K562 (cell line): ENCODE data around the gene SMG9. TPM values are rescaled to one million over a fixed set of nuclear protein-coding genes. Genes with fewer than 3 reads are reported as not detected.

ENCODE experiments used
- ATF1 ChIP-seq, 2 experiments: fragments of 450-650 bp in 1 of 2; IDR thresholded peaks; 2 replicates each; pipeline ENCODE4 v1.6.1; 2016; ENCODE audit warnings: missing compliant biosample characterization in 1 of 2, missing genetic modification characterization in 1 of 2
- ATF3 ChIP-seq, 2 experiments: fragments of 450-650 bp in 1 of 2; sonication (generic) in 1 of 2; formaldehyde crosslinking in 1 of 2; IDR thresholded peaks in 1 of 2; conservative IDR thresholded peaks in 1 of 2; 2 replicates each; pipeline versions ENCODE4 v1.6.1 to v1.8.1; 2016 to 2023; ENCODE audit warnings: mild to moderate bottlenecking in 2 of 2, moderate library complexity in 2 of 2, inconsistent platforms in 1 of 2, missing genetic modification reagents in 1 of 2
- ATF7 ChIP-seq: fragments of 450-650 bp; IDR thresholded peaks from 2 replicates; pipeline ENCODE4 v1.7.1; 2014; ENCODE audit warnings: mild to moderate bottlenecking, moderate library complexity
- CBFA2T3 ChIP-seq: fragments of 450-650 bp; IDR thresholded peaks from 2 replicates; pipeline ENCODE4 v1.6.1; 2017
- CEBPB ChIP-seq: fragments of 450-650 bp; IDR thresholded peaks from 2 replicates; pipeline ENCODE4 v1.6.1; 2016; ENCODE audit warnings: missing genetic modification characterization, missing compliant biosample characterization
- CREB1 ChIP-seq, 2 experiments: sonication (generic) in 1 of 2; formaldehyde crosslinking in 1 of 2; IDR thresholded peaks; 2 replicates each; pipeline versions ENCODE4 v1.6.1 to v1.8.0; 2012 to 2022; ENCODE audit warnings: inconsistent platforms in 1 of 2, mild to moderate bottlenecking in 1 of 2, missing genetic modification reagents in 1 of 2, moderate library complexity in 1 of 2
- FOXA1 ChIP-seq: fragments of 450-650 bp; IDR thresholded peaks from 2 replicates; pipeline ENCODE4 v1.6.1; 2016; ENCODE audit warnings: mild to moderate bottlenecking, borderline replicate concordance
- HDAC1 ChIP-seq, 2 experiments: fragments of 450-650 bp; IDR thresholded peaks; 2 replicates each; pipeline ENCODE4 v1.6.1; 2016 to 2017; ENCODE audit warnings: inconsistent platforms in 1 of 2, mild to moderate bottlenecking in 1 of 2, moderate library complexity in 1 of 2
- HDAC2 ChIP-seq: fragments of 450-650 bp; IDR thresholded peaks from 2 replicates; pipeline ENCODE4 v1.6.1; 2016; ENCODE audit warnings: mild to moderate bottlenecking
- JUNB ChIP-seq: fragments of 450-650 bp; formaldehyde crosslinking; conservative IDR thresholded peaks from 2 replicates; pipeline ENCODE4 v1.4.0; 2020; ENCODE audit warnings: mild to moderate bottlenecking
- JUND ChIP-seq, 2 experiments: IDR thresholded peaks; 2 replicates in 1 of 2; 3 replicates in 1 of 2; pipeline ENCODE4 v1.6.1; 2011; ENCODE audit warnings: borderline replicate concordance in 2 of 2, low read depth in 2 of 2, low read length in 2 of 2, improper control_type of control experiment in 1 of 2, missing biosample characterization in 1 of 2, missing genetic modification characterization in 1 of 2, missing genetic modification reagents in 1 of 2
- KDM1A ChIP-seq, 2 experiments: fragments of 450-650 bp; IDR thresholded peaks; 2 replicates each; pipeline ENCODE4 v1.6.1; 2016; ENCODE audit warnings: mild to moderate bottlenecking in 2 of 2
- MYNN ChIP-seq, 2 experiments: sonication (generic); formaldehyde crosslinking in 1 of 2; IDR thresholded peaks; 2 replicates each; pipeline versions ENCODE4 v1.5.0 to v1.6.1; 2016 to 2020; ENCODE audit warnings: antibody characterized with exemption in 1 of 2, missing genetic modification reagents in 1 of 2
- NRF1 ChIP-seq, 2 experiments: fragments of 450-650 bp; IDR thresholded peaks in 1 of 2; conservative IDR thresholded peaks in 1 of 2; 2 replicates each; pipeline ENCODE4 v1.6.1; 2014; ENCODE audit warnings: mild to moderate bottlenecking in 2 of 2
- RCOR1 ChIP-seq, 2 experiments: IDR thresholded peaks; 2 replicates each; pipeline ENCODE4 v1.6.1; 2012; ENCODE audit warnings: low read depth in 2 of 2, low read length in 2 of 2, borderline replicate concordance in 1 of 2, improper control_type of control experiment in 1 of 2
- SAP30 ChIP-seq: fragments of 200-600 bp; sonication (generic); IDR thresholded peaks from 2 replicates; pipeline ENCODE4 v1.6.1; 2012; ENCODE audit warnings: borderline replicate concordance, low read depth, mild to moderate bottlenecking, moderate library complexity, low read length, control low read depth, inconsistent platforms; ENCODE audit not compliant: insufficient read depth, poor library complexity, severe bottlenecking
- SMAD2 ChIP-seq: fragments of 150-350 bp; IDR thresholded peaks from 2 replicates; pipeline ENCODE4 v1.6.1; 2014; ENCODE audit warnings: low read depth, mild to moderate bottlenecking, low read length
- SMAD3 ChIP-seq: fragments of 450-650 bp; formaldehyde crosslinking; conservative IDR thresholded peaks from 2 replicates; pipeline ENCODE4 v1.4.0; 2020; ENCODE audit warnings: mild to moderate bottlenecking
- TCFL5 ChIP-seq: fragments of 250-450 bp; sonication (Bioruptor Pico); conservative IDR thresholded peaks from 2 replicates; pipeline ENCODE4 v1.6.1; 2021; ENCODE audit warnings: mild to moderate bottlenecking, moderate library complexity, matching md5 sums
- YY1 ChIP-seq, 3 experiments: IDR thresholded peaks; 2 replicates each; pipeline ENCODE4 v1.6.1; 2011; ENCODE audit warnings: low read length in 2 of 3, mild to moderate bottlenecking in 2 of 3, moderate library complexity in 2 of 3, borderline replicate concordance in 1 of 3, control low read depth in 1 of 3, low read depth in 1 of 3; ENCODE audit not compliant: insufficient read depth in 3 of 3, insufficient replicate concordance in 2 of 3, control insufficient read depth in 1 of 3, insufficient read length in 1 of 3; ENCODE audit errors: extremely low read depth in 1 of 3
- ZNF24 ChIP-seq: fragments of 450-650 bp; IDR thresholded peaks from 2 replicates; pipeline ENCODE4 v1.6.1; 2016
- polyA plus RNA-seq, 8 experiments: library from polyadenylated mRNA; depleted of rRNA in 4 of 8; stranded (reverse) in 5 of 8; unstranded in 3 of 8; fragments of >200 nt; fragmentation: Nextera tagmentation in 2 of 8; fragmentation: Illumina TruSeq in 1 of 8; extraction: Ambion mirVana in 2 of 8; extraction: Trizol in 1 of 8; gene quantifications; 2 replicates each; pipeline versions ENCODE4 v1.2.1 to v1.2.3, GENCODE V29; 2011 to 2014; ENCODE audit warnings: inconsistent platforms in 1 of 8, missing spikeins in 1 of 8
- total RNA-seq, 7 experiments: library from RNA; depleted of rRNA in 6 of 7; stranded (reverse); fragments of >200 nt in 6 of 7; fragmentation: Illumina TruSeq in 2 of 7; extraction: Trizol in 2 of 7; gene quantifications; 2 replicates each; pipeline versions ENCODE4 v1.2.1 to v1.2.3, GENCODE V29; 2011 to 2021; ENCODE audit warnings: low replicate concordance in 1 of 7
- TF ChIP-seq, protein P1 (sequence below): fragments of 450-650 bp; IDR thresholded peaks from 2 replicates; pipeline ENCODE4 v1.6.1; 2016
- TF ChIP-seq, protein P2 (sequence below): fragments of 450-650 bp; formaldehyde crosslinking; IDR thresholded peaks from 2 replicates; pipeline ENCODE4 v1.4.0; 2022; ENCODE audit warnings: missing genetic modification characterization

SMG9 gene
- total and polyA plus RNA-seq, 9 of the 15 experiments (the other 6 are each of a cell fraction or from before 2014, with no cell fraction given) = 1.7 to 79.7 (median 40.2) TPM

- no peak for TF ChIP-seq ATF1 (CRISPR knock-in tag; IDR thresholded peaks at IDR 0.05)
- TF ChIP-seq ATF1 (tag; IDR thresholded peaks at IDR 0.05) = peak; percentile 74
- TF ChIP-seq HDAC2 = 0 out of 2 replicates have a peak, but pooled peaks have one; percentile 41
- TF ChIP-seq SMAD3 = peak; percentile 25; the same call in 1 of the 2 replicates
- no peak for TF ChIP-seq TCFL5 (CRISPR knock-in tag)
- no peak for TF ChIP-seq SAP30
- TF ChIP-seq CBFA2T3 = no peak; the same call in 1 of the 2 replicates
- TF ChIP-seq YY1 (IDR thresholded peaks at IDR 0.05; ENCODE audit: borderline replicate concordance in 1 of 3, control insufficient read depth in 1 of 3, extremely low read depth in 1 of 3, insufficient read depth in 3 of 3, insufficient read length in 1 of 3, insufficient replicate concordance in 2 of 3, low read depth in 1 of 3, low read length in 2 of 3) = peak in 1 of 3 experiments; percentile 20
- no peak for TF ChIP-seq SMAD2
- peak; percentile 63 to 72 for TF ChIP-seq KDM1A (IDR thresholded peaks at IDR 0.05)
- TF ChIP-seq ATF3 (IDR thresholded peaks at IDR 0.05) = peak; percentile 83
- TF ChIP-seq ATF3 (CRISPR knock-in tag; conservative IDR thresholded peaks at IDR 0.05) = no peak
- peak; percentile 93 for TF ChIP-seq CEBPB (tag)
- peak; percentile 94 for TF ChIP-seq ATF7
- TF ChIP-seq CREB1 (IDR thresholded peaks at IDR 0.05) = no peak
- 0 out of 2 replicates have a peak, but pooled peaks have one; percentile 26 for TF ChIP-seq CREB1 (CRISPR knock-in tag; IDR thresholded peaks at IDR 0.05)
- TF ChIP-seq, protein P1, sequence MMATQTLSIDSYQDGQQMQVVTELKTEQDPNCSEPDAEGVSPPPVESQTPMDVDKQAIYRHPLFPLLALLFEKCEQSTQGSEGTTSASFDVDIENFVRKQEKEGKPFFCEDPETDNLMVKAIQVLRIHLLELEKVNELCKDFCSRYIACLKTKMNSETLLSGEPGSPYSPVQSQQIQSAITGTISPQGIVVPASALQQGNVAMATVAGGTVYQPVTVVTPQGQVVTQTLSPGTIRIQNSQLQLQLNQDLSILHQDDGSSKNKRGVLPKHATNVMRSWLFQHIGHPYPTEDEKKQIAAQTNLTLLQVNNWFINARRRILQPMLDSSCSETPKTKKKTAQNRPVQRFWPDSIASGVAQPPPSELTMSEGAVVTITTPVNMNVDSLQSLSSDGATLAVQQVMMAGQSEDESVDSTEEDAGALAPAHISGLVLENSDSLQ = peak; percentile 58
- TF ChIP-seq JUND (IDR thresholded peaks at IDR 0.05; ENCODE audit: borderline replicate concordance, low read depth, low read length) = peak; percentile 71
- TF ChIP-seq JUND (tag; IDR thresholded peaks at IDR 0.05; ENCODE audit: borderline replicate concordance, low read depth, low read length) = 0 out of 3 replicates have a peak, but pooled peaks have one; percentile 42
- TF ChIP-seq, protein P2, sequence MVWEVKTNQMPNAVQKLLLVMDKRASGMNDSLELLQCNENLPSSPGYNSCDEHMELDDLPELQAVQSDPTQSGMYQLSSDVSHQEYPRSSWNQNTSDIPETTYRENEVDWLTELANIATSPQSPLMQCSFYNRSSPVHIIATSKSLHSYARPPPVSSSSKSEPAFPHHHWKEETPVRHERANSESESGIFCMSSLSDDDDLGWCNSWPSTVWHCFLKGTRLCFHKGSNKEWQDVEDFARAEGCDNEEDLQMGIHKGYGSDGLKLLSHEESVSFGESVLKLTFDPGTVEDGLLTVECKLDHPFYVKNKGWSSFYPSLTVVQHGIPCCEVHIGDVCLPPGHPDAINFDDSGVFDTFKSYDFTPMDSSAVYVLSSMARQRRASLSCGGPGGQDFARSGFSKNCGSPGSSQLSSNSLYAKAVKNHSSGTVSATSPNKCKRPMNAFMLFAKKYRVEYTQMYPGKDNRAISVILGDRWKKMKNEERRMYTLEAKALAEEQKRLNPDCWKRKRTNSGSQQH (CRISPR knock-in tag) = no peak
- TF ChIP-seq MYNN (IDR thresholded peaks at IDR 0.05) = no peak
- TF ChIP-seq MYNN (CRISPR knock-in tag; IDR thresholded peaks at IDR 0.05) = no peak
- TF ChIP-seq JUNB (CRISPR knock-in tag) = no peak
- no peak for TF ChIP-seq ZNF24
- TF ChIP-seq NRF1 (conservative IDR thresholded peaks at IDR 0.05 in 1 of 2, IDR thresholded peaks at IDR 0.05 in 1 of 2) = peak in 1 of 2 experiments; percentile 36; a peak in 1 of 4 replicates
- peak in 1 of 2 experiments; percentile 92; a peak in 2 of 4 replicates for TF ChIP-seq RCOR1 (IDR thresholded peaks at IDR 0.05; ENCODE audit: borderline replicate concordance in 1 of 2, low read depth in 2 of 2, low read length in 2 of 2)
- no peak for TF ChIP-seq FOXA1
- TF ChIP-seq HDAC1 (IDR thresholded peaks at IDR 0.05) = no peak
Measured at GRCh38 chr19:43695985-43696704, 58.6 kb downstream of the SMG9 start (continued).
